Left renal cortex interstitium (tissue), 4 donors: ENCODE measurements around the gene MLXIP. TPM values are rescaled to one million over a fixed set of nuclear protein-coding genes. Genes with fewer than 3 reads are reported as not detected.

Source experiments
- DNase-seq, 4 donors: peaks; one replicate each; pipeline ENCODE4 v3.0.0-alpha.2; 2013; ENCODE audit warnings: low read depth in 4 of 4, low spot score in 2 of 4, missing footprints in 1 of 4
- polyA plus RNA-seq, 4 donors: library from polyadenylated mRNA; unstranded; fragments of 120-200 nt; gene quantifications; one replicate each; pipeline ENCODE4 v1.2.1, GENCODE V29; 2013; ENCODE audit not compliant: insufficient read length in 4 of 4

Gene MLXIP
- polyA plus RNA-seq, 4 donors = 25.2 to 58.5 (median 38.2) TPM

DNA sequence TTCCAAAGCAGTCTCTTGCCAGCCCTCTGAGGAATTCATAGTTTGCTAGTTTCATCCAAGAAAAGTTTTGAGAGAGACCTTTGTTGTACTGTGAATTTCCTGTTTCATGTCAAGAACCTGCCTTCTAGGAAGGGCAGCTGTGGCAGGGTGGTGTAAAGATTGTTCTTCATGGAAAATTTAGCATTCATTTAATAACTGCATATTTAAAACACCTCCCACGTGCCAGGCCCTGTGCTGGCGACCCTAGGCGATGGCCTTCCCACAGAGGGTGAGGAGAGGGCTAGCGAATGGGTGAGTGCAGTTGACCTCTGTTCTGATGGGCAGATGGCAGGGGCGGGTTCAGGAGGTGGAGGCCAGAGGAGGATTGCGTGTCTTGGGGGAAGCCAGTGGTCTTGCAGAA lies 43.2 kb downstream of the MLXIP start:
- no peak for DNase-seq

GRCh38 chr12:122123051-122123760 lies 44.6 kb downstream of the MLXIP start:
- peak in 3 of 4 donors; percentile 55 to 78 (median 61) for DNase-seq

- no peak for DNase-seq
Observed at GRCh38 chr12:122123761-122124145, 45.2 kb downstream of the MLXIP start.

GRCh38 chr12:122124370-122124769 lies 45.8 kb downstream of the MLXIP start:
- DNase-seq = no peak

GRCh38 chr12:122125452-122126341 lies 47.1 kb downstream of the MLXIP start:
- DNase-seq = no peak

DNA sequence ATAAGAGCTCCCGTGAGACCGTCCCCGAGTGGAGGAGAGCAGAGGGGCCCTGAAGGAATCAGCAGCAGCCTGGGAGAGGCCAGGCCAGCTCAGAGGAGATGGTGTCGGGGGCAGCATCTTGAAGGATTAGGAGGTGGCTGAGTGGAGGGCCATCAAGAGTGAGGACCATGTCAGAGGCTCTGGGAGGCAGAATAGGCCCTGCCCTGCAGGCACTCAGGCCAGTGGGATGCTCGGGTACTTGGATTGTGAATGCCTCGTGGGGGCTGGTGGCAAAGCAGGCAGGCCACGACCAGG lies 47.7 kb downstream of the MLXIP start:
- DNase-seq = no peak

DNA sequence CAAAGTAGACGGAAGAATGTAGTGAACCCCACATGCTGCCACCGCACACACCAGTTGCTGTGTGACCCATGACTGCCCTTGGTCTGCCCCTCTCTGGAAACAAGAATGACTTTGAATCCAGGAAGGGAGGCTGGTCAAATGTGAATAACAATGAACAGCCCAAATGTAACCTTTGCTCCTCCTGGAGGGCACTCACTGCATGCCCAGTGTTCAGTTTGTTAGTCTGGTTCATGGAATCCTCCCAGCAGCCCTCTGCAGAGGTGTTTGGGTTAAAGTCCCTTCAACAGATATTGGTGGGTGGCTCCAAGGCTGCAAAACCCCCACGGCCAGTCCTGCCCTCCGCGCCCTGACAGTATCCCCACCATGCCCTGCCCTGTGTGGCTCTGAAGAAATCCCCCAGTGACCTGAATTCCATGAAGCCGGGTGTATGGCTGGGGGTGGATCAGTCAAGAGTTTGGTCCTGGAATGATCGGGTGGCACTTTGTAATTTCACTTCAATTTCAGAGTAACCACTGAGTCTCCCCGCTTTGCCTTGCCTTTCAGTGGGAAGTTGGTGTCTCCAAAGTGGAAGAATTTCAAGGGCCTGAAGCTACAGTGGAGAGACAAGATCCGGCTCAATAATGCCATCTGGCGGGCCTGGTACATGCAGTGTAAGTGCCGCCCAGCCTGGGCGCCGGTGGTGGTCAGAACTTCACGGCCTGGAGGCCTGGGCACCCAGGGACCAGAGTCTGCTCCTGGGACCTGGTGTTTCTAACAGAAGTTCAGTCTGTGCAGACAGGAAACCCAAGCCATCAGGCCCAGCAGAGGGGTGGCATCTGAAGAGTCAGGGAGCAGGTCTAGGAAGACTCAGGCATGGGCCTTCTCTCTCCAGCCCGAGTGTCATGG lies 48.4 kb downstream of the MLXIP start:
- DNase-seq = no peak

- no peak for DNase-seq
Observed at GRCh38 chr12:122127839-122128238, 49.3 kb downstream of the MLXIP start.

- DNase-seq = no peak
Observed at GRCh38 chr12:122128481-122128880, 49.9 kb downstream of the MLXIP start.

- no peak for DNase-seq
Observed at GRCh38 chr12:122129131-122129530, 50.6 kb downstream of the MLXIP start.

DNA sequence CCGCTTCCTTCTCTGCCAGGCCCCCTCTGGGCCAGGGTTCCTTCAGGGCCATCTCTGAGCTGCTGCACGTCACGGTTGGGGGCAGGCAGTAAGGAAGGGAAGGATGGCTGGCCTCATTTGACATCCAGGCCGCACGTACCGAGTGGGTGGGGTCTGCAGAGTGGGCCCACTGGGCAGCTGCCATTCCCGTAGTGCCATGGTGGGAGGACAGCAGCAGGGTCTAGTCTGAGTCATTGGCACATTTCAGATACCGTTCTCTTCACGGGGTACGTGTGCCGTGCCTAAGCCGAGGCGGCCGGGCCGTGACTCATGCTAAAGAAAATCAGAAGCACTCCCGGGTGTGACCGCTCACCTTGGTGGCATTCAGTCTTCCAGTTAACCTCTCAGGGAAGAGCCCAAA lies 51.6 kb downstream of the MLXIP start:
- no peak for DNase-seq

DNA sequence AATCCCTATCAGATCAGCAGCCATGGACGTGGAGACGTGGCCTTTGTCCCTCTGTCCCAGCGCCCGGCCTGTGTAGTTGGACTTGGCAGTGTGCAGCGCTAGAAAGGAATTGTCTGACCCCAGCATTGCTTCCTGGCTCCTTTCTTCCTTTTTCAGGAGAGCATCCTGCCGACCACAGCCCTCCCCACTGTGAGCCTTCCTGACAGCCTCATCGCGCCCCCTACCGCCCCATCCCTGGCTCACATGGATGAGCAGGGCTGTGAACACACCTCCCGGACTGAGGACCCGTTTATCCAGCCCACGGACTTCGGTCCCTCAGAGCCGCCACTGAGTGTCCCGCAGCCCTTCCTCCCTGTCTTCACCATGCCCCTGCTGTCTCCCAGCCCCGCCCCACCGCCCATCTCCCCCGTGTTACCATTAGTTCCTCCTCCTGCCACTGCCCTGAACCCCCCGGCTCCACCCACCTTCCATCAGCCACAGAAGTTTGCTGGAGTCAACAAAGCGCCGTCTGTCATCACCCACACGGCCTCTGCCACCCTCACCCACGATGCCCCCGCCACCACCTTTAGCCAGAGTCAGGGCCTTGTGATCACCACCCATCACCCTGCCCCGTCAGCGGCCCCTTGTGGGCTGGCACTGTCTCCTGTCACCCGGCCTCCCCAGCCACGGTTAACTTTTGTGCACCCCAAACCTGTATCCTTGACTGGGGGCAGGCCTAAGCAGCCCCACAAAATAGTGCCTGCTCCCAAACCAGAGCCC lies 54.8 kb downstream of the MLXIP start:
- DNase-seq = no peak

GRCh38 chr12:122135437-122136031 lies 57.0 kb downstream of the MLXIP start:
- no peak for DNase-seq

DNA sequence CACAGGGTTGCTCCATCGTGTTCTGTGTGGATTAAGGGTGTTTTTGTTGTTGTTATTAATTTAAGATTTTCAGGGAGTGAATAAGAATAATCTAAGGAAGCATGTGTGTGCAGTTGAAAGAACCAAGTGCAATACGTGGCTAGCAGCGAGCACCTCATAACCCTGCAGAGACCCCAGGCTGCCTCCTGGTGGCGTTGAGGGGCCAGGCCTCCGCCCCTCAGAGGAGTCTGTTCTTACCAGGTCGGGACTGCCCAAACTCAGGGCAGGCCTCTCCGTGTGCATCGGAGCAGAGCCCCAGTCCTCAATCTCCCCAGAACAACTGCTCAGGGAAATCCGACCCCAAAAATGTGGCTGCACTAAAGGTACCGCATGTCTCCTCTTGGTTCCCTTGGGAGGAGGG lies 58.7 kb downstream of the MLXIP start:
- DNase-seq = no peak

GRCh38 chr12:122137681-122138080 lies 59.1 kb downstream of the MLXIP start:
- peak in 1 of 4 donors; percentile 25 for DNase-seq

DNA sequence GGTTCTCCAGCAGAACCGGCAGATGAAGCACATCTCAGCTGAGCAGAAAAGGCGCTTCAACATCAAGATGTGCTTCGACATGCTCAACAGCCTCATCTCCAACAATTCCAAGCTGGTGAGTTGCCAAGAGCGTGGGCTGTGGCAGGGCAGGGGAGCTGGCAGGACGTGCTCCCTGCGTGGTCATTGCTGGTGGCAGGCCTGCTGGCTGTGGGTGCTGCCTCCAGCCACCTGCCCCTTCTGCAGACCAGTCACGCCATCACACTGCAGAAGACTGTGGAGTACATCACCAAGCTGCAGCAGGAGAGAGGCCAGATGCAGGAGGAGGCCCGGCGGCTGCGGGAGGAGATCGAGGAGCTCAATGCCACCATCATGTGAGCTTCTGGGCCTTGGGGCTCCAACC lies 59.6 kb downstream of the MLXIP start:
- no peak for DNase-seq

- DNase-seq = no peak
Observed at GRCh38 chr12:122138616-122139015, 60.1 kb downstream of the MLXIP start.

DNA sequence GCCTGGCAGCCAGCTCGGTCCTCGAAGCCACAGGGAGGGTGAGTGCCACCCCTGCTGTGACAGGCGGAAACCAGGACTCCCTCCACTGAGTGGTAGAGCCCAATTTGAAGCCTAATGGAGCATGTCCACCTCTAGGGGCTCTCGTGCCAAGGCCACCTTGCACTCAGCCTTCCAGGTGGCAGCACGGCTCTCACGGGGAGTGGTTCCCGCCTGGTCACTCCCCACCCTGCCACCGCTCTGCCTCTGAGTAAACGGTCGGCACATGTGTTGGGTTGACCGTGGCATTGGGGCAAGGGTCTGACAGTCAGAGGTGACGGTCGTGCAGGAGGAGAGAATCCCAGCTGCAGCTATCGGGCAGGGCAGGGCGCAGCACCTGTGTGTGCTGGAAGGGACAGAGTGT lies 60.7 kb downstream of the MLXIP start:
- DNase-seq = no peak

DNA sequence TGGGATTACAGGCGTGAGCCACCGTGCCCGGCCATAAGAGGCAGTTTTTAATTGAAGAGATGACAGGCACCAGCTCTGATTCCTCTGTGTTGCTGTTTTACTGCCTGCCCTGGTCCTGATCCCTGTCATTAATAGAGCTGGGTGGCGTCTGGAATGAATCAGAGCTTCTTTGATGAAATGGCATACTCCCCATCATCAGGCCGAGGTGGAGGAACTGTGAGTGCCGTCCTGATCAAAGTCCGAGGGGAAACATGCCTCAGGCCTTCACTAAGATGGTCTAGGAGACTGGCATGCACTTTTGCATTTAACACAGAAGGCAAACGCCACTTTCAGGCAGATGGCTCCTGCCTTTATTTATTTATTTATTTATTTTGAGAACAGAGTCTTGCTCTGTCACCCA lies 61.4 kb downstream of the MLXIP start:
- DNase-seq = no peak
